ENCODE data around the gene CORO2B. TPM values are rescaled to one million over a fixed set of nuclear protein-coding genes. Genes with fewer than 3 reads are reported as not detected.

Gene CORO2B
- total RNA-seq, 4 donors from 2014 or later = 0.70 to 9.1 (median 1.7) TPM

GRCh38 chr15:68538311-68538710, 40.5 kb upstream of the CORO2B start:
- no peaks in the 10 kb centered on the region for H3K9me3 ChIP-seq
- no peak overlapping the region for H3K27ac ChIP-seq
- no peak overlapping the region for H3K4me3 ChIP-seq
- no peaks in the 10 kb centered on the region for H3K4me1 ChIP-seq
- H3K27me3 ChIP-seq = no peaks in the 10 kb centered on the region
- no peak for DNase-seq
- TF ChIP-seq POLR2A (IDR thresholded peaks at IDR 0.05) = no peak
- TF ChIP-seq CTCF (IDR thresholded peaks at IDR 0.05) = no peak
- no peaks in the 10 kb centered on the region for H3K36me3 ChIP-seq

GRCh38 chr15:68541743-68542142, 37.0 kb upstream of the CORO2B start:
- Histone ChIP-seq H3K36me3 (no peaks in the 10 kb centered on the region), H3K4me1 (no peaks in the 10 kb centered on the region), H3K27me3 (no peaks in the 10 kb centered on the region), H3K27ac (no peak overlapping the region), H3K9me3 (no peaks in the 10 kb centered on the region), H3K4me3 (no peak overlapping the region)
- TF ChIP-seq POLR2A (IDR thresholded peaks at IDR 0.05) (no peak), CTCF (IDR thresholded peaks at IDR 0.05) (no peak)
- no peak for DNase-seq

- Histone ChIP-seq H3K27ac (no peak overlapping the region), H3K9me3 (no peaks in the 10 kb centered on the region), H3K4me3 (no peak overlapping the region), H3K27me3 (no peaks in the 10 kb centered on the region), H3K36me3 (no peaks in the 10 kb centered on the region), H3K4me1 (no peaks in the 10 kb centered on the region)
- TF ChIP-seq CTCF (IDR thresholded peaks at IDR 0.05) = no peak
- no peak for TF ChIP-seq POLR2A (IDR thresholded peaks at IDR 0.05)
- no peak for DNase-seq
Observed at GRCh38 chr15:68542348-68542747, 36.4 kb upstream of the CORO2B start.

- H3K27me3 ChIP-seq = no peaks in the 10 kb centered on the region
- no peak for DNase-seq
- no peak overlapping the region for H3K4me3 ChIP-seq
- TF ChIP-seq CTCF (IDR thresholded peaks at IDR 0.05) (no peak), POLR2A (IDR thresholded peaks at IDR 0.05) (no peak)
- H3K9me3 ChIP-seq = no peaks in the 10 kb centered on the region
- H3K27ac ChIP-seq = no peak overlapping the region
- no peaks in the 10 kb centered on the region for H3K36me3 ChIP-seq
- no peaks in the 10 kb centered on the region for H3K4me1 ChIP-seq
Observed at GRCh38 chr15:68542771-68543164, 36.0 kb upstream of the CORO2B start.

GRCh38 chr15:68543165-68544008, 35.4 kb upstream of the CORO2B start:
- H3K9me3 ChIP-seq = no peaks in the 10 kb centered on the region
- no peaks in the 10 kb centered on the region for H3K4me1 ChIP-seq
- H3K27me3 ChIP-seq = no peaks in the 10 kb centered on the region
- no peak overlapping the region for H3K4me3 ChIP-seq
- H3K27ac ChIP-seq = no peak overlapping the region
- no peak for DNase-seq
- H3K36me3 ChIP-seq = no peaks in the 10 kb centered on the region
- no peak for TF ChIP-seq CTCF (IDR thresholded peaks at IDR 0.05)
- TF ChIP-seq POLR2A (IDR thresholded peaks at IDR 0.05) = no peak

Measured in Peyer's patch (tissue), 4 donors.